Myocyte (in vitro differentiated cells): Measurements from ENCODE around the gene GPC5. TPM values are rescaled to one million over a fixed set of nuclear protein-coding genes. Genes with fewer than 3 reads are reported as not detected.

Source experiments
- DNase-seq: peaks from one replicate; pipeline ENCODE4 v3.0.0-alpha.2; 2012; ENCODE audit warnings: low read depth
- total RNA-seq: library from RNA; depleted of rRNA; stranded (reverse); fragments of >200 nt; gene quantifications from 2 replicates; pipeline ENCODE4 v1.2.3, GENCODE V29; 2014

The GPC5 gene
- total RNA-seq, 1 donor from 2014 or later: 0.21 TPM

DNA sequence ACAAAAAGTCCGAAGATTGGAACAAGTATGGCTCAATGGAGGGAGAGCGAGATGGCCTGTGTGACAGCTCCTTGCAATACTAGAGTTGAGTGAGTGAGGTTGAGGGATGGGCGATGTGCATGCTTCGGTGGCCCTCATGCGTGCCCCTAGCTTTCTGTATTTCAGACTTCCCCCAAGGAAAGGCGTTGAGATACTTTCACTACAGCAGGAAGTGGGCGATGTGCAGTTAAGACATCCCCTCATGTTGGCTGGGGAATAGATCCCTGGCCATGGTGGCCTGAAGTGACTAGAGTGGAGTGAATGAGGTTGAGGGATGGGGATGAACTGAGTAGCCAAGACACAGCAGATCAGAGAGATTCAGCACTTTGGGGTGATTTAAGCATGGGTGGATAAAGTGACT, 1194.3 kb downstream of the GPC5 start:
- no peak for DNase-seq

DNA sequence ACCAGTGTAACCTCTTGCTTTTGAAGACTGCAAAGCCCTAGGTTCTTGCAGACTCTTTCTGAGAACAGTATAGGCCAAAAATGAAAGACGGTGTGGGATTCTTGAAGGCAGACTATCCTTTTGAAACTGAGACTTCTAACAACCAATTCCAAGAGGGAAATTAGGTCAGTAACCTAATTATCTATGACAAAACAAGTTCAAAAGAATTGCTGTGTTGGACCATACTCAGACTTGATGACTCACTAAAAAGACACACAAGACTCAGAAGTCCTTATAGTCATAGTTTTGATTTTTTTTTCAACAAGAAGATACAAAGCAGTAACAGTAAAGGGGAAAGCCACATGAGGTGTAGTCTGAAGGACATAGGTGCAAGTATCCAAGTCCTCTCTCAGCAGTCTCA, 1204.1 kb downstream of the GPC5 start:
- DNase-seq: no peak

DNA sequence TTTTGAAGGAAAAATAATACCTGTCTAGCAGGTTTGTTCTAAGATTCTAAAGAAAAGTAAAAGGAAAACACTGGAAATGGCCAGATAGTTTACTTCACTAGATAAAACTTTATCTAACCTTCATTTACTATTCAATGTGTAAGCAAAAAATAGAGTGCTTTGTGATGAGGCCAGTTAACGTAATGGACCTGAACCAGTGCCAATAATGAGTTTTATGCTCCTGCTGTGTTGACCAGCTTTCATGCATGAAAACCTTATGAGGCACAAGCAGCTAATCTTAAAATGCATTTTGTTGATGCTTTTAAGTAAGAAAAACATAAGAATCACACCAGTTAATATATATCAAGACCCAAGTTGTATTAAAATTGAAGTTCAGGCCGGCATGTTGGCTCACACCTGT, 1211.0 kb downstream of the GPC5 start:
- no peak for DNase-seq

DNA sequence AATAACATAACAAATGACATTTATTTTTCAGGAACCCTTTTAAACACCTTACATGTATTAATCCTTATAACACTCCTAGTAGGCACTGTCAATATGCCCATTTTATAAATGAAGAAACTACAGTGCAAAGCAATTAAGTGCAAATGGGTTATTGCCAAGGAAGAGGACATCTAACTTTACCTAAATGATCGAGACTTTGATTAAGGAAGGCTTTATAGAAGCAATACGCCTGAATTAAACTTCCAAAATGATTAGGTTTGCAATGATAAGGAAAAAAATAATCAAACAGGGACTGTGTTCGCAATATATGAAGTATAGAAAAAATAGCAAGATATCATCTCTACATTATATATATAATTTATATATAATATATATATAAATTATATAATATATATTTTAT, 1214.5 kb downstream of the GPC5 start:
- DNase-seq: no peak

DNA sequence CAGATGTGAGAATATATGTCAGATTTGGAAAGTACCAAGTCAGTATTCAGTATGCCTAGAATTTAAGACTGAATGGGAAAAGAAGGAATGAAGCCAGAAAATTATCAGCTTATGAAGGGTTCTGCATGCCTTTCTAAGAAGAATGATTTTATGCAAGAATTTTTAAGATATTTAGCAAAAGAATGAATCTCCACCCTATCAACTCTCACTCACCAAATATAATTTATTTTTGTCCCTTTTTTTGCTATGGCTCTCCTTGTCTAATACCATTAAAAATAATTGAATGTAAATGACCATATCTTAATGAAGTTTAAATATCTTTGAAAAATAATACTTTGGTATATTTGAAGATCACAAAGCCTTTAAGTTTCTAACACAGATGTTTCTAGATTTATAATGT, 1215.5 kb downstream of the GPC5 start:
- no peak for DNase-seq

DNA sequence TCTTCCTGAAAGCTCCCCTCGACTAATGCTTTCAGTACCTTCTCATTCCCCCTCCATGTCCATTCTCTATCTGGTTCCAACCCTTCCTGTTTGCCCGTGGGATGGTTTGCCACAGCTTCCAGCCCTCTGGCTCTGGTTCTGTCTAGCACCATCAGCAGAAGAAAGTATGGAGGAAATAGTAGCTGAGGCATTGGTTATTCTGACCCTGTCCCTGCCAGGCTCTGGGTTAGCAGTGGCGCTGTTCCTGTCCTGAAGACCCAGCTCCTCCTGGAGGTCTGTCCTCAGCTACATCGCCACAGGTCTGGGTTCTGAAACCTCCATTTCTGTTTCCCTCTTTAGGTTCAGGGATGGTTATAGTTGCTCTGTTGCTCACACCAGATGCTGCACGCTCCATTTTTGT, 1223.6 kb downstream of the GPC5 start:
- no peak for DNase-seq

DNA sequence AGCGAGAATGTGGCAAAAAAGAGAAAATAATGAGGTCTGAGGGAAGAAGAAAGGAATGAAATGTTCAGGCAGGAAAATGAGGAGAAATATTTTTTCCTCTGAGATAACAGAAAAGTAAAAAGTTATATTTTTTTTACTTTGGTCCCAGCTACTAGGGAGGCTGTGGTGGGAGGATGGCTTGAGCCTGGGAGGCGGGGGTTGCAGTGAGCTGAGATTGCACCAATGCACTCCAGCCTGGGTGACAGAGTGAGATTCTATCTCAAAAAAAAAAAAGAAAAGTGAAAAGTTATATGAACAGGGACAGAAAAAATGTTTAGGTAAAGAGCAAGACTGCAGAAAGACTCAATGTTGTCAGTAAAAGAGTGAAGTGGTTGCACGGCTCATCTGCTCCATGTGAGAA, 1224.5 kb downstream of the GPC5 start:
- no peak for DNase-seq

DNA sequence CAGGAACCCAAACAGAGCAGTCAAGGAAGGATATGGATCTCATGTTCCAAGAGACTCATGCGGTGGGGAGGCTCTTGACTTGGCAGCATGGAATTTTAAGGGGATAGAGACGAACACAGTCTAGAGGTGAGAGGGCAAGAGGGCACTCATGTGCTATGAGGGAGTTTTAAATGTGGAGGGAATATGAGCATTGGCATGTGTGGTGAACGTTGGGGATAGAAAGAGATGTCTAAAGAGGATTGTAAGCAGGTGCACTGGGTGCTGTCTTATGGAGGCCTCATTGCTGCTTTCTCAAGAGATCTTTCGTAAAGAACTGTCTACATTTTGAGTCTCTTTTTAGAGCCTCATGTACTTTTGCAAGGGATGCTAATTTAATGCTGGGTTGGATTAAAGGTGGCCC, 1227.9 kb downstream of the GPC5 start:
- no peak for DNase-seq

DNA sequence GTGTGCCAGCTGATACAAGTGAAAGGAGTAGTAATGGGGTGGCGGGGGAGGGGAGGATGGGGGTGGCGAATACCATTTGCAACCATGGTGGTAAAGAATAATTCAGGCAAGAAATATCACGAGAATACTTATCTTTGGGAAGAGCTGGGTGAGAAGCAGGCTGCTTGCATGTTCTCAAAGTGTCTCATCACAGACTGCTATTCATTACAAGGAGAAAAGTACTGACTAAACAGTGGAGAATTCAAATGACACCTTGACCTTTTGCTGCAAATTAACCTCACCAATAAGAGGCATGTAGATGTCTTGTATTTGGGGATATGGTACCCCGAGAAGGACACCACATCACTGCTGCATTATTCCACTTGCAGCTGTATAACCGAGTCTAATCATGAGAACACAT, 1242.5 kb downstream of the GPC5 start:
- no peak for DNase-seq

DNA sequence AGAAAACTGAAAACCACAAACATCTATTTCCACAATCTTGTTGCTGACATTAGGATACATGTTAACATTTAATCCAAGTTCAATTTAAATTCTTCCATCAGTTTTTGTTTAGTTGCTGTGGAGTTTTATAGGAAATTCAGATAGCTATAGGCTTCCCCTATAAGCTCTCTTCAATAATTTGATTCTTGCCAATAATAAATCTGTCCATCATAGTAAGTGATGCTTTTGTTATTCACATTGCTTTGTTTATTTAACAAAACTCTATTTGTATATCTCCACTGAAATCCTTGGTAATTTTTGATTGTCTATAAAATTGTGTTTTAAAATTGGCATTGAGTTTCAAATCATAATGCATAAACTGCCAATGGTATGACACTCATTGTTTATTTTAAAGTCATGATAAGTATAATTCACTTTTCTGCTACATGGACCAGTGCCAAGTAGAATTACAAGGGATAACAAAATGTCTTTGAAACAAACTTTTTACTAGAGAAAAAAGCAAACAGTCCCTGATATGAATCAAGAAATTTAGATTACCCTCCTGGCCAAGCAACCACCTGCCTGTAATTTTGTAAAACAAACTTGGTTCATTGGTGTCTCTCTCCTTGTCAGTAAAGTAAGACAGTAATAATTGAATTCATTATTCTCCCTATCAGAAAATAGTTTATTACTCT, 1250.9 kb downstream of the GPC5 start:
- DNase-seq: no peak

DNA sequence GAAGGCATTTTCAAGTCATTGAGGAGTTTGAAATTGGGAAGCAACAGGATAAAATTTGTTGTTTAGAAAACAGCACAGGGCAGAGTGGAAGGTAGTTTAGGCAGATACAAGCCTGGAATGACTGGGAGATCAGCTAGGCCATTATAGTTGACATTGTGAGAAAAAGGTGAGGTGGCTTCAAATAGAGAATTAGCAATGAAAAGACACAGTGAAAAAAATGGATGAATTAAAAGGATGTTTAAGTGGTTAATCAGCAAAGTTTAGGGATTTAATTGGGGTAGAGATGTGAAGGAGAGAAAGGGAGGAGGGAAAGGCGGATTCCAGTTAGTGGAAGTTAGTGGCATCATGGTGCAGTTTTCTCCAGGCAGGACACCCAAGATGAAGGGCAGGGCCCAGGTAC, 1257.7 kb downstream of the GPC5 start:
- DNase-seq: no peak

DNA sequence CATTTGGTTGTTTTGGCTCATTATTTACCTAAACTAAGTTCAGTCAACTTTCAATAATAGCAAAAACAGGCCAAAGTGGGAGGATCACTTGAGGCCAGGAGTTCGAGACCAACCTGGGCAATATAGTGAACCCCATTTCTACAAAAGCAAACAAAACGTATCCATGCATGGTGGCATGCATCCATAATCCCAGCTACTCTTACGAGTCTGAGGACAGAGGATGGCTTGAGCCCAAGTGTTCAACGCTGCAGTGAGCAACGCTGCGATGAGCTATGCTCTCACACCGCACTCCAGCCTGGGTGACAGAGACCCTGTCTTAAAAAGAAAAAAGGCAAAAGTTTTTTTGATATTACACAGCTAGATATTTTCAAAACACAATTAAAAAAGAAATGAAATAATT, 1258.2 kb downstream of the GPC5 start:
- DNase-seq: no peak

DNA sequence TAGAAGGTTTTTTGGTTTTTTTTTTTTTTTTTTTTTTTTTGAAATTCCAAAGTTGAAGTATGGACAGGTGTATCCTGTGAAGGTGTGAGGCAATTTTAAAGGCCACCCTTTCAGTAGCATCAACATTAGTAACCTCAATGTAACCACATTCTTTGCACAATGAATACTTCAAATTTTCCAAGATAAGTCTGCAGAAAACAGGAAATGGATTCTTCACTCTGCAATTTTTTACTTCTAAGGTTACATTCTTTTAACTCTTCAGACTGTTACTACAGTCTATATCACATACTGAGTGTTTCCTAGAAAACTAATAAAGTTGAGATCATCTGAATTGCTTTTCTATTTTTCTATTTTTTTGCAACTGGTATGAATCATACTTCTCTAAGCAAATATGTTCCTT, 1259.1 kb downstream of the GPC5 start:
- no peak for DNase-seq

DNA sequence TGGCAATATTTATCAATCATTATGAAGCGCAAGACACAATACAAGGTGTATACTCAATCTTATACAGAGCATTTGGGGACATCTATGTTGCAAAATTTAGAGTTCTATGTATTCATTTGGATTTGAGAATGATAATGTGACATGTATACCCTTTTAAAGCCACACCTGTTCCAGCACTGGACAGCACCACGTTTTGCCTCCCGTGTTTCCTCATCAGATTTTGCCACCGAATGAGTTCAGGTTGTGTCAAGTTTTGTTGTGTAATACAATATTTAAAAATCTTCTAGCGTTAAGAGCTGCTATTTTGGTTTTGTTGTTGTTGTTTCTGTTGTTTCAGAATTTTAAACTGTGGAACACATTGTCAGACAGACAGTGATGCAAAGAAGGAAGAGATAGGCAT, 1259.9 kb downstream of the GPC5 start:
- DNase-seq: no peak

DNA sequence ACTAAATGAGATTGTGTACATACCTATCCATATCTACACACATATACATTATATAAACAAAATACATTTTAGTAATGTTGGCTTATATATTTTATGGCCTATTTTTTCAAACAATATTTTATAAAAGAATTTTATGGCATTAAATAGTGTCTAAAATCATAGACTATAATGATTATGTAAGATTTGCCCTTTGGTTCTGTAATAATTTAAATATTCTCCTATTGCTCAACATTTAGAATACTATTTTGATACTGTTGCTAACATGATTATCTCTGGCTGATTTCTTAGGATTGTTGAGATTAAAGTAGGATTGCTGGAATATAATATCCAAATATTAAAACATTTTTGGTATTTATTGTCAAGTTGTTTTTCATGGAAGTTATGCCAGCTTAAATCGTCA, 1263.0 kb downstream of the GPC5 start:
- DNase-seq: no peak

DNA sequence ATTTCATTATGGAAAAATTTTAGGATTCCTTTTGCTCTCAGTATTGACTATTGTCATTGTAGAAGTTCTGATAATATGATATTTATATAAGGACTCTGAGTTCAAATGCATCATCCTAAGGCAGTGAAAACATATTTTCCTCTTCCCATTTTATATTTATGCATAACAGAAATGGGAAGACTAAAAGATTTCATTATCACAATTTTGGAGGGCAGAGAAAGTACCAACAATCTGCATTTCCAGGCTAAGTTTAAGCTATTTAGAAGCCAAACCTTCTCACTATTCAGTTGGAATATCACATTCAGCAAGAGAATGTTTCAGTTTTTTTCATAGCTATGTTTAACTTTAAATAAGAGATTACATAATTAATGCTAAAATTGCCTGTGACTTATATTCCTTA, 1269.7 kb downstream of the GPC5 start:
- no peak for DNase-seq

DNA sequence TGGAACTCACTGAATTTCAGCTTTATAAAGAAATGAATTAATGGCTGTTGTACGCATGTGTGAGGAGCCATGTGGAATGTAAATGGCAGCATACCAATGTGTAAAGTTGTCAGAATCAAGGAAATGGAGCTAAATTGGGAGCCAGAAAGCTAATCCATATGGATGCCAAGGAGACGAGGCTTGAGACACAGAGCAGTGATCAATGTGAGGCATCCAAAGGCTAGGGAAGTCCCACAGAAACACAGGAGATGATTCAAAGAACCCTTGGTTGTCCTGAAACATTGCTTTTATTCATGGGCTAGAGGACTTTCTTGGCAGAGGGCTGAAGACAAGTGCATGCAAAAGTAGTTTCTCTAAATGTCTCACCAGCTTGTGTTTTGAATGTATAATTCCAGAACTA, 1271.7 kb downstream of the GPC5 start:
- no peak for DNase-seq

DNA sequence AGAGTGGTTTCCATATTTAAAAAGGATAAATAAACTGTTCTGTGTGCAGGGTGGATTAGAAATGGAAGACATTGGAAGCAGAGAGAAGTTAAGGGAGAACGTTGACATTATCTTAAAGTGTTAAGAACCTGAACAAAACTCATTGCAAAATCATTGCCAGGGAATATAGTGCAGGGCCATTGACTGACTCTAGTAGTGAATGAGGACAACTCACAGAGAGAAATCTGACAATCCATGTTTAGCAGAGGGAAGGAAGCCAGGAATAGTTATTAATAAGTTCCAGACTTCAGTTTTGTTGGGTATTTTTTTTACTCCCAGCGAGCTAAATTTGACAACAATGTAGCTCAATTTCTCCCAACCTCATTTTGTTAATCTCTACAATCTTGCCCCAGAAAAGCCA, 1273.4 kb downstream of the GPC5 start:
- DNase-seq: no peak

DNA sequence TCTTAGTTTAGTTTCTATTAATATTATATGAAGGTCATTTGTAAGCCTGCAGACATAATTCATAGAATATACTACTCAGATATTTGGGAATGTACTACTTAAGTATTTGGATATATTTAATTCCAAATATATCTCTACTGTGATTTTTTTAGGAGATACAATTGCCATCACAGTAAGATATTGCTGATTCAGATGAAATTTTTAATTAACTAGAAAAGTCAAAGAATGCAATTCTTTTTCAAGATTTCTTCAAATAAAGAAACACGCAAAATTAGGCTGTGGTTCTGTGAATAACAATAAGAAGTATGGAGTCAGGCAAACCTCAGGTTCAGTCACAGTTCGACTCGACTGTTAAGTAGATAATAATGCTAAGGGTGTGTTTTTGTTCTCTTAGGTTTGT, 1277.8 kb downstream of the GPC5 start:
- DNase-seq: no peak

DNA sequence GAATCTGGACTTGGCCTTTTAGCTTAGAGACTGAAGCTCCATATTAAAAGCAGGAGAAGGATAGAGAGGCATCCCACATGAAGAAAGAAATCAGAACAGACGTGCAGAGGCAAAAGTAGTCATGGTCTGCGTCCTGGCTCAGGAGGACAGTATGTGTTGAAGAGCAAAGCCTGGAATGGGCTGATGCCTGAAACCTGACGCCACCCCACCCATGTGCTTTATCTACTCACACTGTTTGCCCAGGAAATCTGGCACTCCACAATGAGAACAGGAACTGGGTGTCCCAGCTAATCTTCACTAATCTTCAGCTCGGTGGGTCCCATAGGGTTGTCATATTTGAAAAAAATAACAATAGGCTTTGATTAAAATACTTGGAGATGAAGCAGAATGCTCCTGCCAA, 1279.2 kb downstream of the GPC5 start:
- DNase-seq: no peak

DNA sequence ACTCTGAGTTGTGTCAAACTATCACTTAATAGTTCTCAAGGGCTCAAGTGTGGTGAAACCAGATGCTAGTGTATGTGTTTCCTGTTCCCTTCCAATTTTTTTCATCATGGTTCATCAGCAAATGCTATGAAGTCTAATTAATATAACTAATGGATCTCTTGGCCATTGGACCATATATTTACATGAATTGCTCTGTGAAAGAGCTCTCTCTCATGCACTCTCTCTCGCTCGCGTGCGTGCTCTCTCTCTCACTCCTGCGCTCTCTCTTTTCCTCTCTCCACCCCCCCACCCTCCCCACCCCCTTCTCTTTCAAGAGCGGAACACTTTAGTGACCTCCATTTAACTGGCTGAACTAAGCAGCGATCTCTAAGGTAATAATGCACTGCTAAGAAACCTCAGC, 1281.2 kb downstream of the GPC5 start:
- DNase-seq: no peak

DNA sequence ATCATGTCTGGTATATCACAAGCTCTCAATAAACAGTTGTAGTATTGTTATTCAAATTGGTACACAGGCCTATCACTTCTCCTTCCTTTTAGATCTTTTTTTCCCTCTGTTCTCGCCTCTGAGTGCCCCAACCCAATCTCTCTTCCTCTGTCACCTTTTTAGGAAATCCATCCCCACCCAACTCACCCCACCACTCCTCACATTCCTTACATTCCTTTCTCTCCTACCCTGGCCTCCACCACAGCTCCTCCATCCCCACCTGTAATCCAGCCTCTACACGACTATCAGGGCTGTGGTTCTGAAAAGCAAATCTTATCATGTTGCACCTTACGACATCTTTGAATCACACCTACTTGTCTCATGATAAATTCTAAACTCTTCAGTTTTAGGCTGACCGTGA, 1282.8 kb downstream of the GPC5 start:
- no peak for DNase-seq

DNA sequence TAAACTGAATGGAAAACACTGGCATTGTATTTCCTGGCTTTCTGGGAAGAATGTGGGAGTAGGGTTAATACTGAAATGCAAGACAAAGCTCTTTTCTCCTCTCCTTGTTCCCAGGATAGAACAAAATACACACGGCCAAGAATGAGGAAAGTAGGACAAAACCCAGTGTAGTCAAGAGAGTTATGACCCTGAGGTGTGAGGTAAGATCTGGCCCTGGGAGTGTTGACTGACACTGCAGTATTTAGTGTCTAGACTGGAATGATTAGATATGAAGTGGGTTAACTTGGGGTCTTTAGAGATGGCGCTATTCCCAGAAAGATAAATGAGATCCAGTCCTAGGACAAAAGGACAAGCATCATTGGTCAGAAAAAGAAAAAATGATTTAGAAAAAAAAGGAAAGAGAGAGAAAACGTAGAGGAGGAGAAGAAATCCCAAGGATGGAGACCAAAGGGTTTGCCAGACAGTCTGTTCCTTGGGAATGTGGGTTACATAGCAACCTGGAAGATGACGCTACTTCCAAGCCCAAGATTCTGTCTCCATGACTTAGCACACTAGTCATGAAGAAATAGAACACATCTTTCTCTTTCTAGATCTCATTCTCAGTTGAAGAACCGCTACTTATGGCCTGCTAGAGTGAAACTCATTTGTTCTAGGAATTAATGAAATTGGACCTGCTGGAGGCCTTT, 1284.6 kb downstream of the GPC5 start:
- DNase-seq: no peak

DNA sequence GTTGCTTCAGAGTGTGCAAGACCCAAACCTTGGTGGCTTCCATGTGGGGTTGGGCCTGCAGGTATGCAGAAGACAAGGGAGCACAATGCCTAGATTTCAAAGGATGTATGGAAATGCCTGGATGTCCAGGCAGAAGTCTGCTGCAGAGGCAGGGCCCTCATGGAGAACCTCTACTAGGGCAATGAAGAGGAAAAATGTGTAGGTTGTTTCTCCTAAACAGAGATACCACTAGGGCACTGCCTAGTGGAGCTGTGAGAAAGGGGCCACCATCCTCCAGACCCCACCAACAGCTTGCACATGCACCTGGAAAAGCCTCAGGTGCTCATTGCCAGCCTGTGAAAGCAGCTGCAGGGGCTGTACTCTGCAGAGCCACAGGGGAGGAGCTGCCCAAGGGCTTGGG, 1295.6 kb downstream of the GPC5 start:
- DNase-seq: no peak
